ENCODE measurements around the gene RNPEP. TPM values are rescaled to one million over a fixed set of nuclear protein-coding genes. Genes with fewer than 3 reads are reported as not detected.
A peak's percentile ranks its signal among the peaks of the same experiment; 100 is the strongest.

Gene RNPEP
- total and polyA plus RNA-seq, 2 of the 8 experiments (the other 6 are each of a cell fraction or from before 2014, with no cell fraction given), result 34.1 to 51.1 TPM

DNA sequence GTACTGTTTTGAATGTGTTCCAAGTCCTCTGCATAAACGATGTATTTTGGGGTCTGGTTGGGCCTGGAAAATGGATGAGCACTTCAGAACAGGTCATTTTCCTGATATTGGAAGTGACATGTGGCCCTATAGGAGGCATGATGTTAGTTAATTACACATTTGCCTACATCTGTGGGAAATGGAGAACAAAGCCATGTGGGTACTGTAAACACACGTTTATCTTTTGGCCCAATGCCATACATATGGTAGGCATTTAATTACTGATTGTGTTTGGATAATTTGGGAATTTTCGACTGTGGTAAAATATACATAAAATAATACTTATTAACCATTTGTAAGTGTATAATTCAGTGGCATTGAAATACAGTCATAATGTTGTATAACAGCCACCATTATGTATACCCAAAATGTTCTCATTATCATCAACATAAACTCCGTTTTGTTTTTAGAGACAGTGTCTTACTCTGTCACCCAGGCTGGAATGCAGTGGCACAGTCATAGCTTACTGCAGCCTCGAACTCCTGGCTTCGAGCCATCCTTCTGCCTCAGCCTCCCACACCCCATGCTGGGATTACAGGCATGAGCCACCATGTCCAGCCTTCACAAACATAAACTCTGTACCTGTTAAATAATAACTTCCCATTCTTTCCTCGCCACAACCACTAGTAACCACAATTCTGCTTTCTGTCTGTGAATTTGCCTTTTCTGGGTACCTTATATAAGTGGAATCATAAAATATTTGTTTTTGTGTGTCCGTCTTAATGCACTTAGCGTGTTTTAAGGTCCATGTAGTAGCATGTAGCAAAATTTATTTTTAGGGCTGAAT, 11.9 kb upstream of the RNPEP start:
- no peak overlapping the region for H3K4ac ChIP-seq (replicated peaks; ENCODE audit: insufficient read length, low read depth, low read length)
- H2BK5ac ChIP-seq (ENCODE audit: low read depth, low read length), result no peak overlapping the region
- FAIRE-seq (no peak), DNase-seq (ENCODE audit: low read depth in 1 of 2, low spot score in 2 of 2) (no peak)
- ChIA-PET CTCF (ENCODE audit: partially characterized antibody) (interaction anchor here (0.9 to 5.0 kb wide), 6 partner anchors 30 to 93 kb away, joined by 3 to 77 read pairs (median 12); no protein-coding TSS in a partner anchor), POLR2A (ENCODE audit: partially characterized antibody) (interaction anchor here (1.0 to 3.3 kb wide), 4 partner anchors 12 to 29 kb away, joined by 3 to 13 read pairs (median 3); partner anchors contain the start of genes RNPEP and TIMM17A)
- H3K23ac ChIP-seq (ENCODE audit: insufficient read length), result no peak overlapping the region
- H3K4me2 ChIP-seq (ENCODE audit: insufficient read depth in 1 of 2, low read depth in 2 of 2, low read length in 2 of 2), result no peak overlapping the region
- H3K36me3 ChIP-seq (ENCODE audit: control insufficient read depth in 2 of 4, insufficient read depth in 4 of 4, low read length in 3 of 4), result peaks cover 6 to 47% (median 31%) of the 10 kb centered on the region in 4 experiments
- no peak overlapping the region for H3K18ac ChIP-seq (ENCODE audit: extremely low read depth, low read length)
- H3K56ac ChIP-seq (replicated peaks; ENCODE audit: insufficient read length, low read depth, low read length), result no peak overlapping the region
- no peak overlapping the region for H2BK15ac ChIP-seq (ENCODE audit: low read length)
- H4K91ac ChIP-seq (replicated peaks; ENCODE audit: insufficient read length, low read length), result no peak overlapping the region
- TF ChIP-seq BRCA1 (IDR thresholded peaks at IDR 0.05; ENCODE audit: low read depth, low read length), result no peak
- peak; percentile 18; the same call in 1 of the 2 replicates for TF ChIP-seq POLR2AphosphoS5 (IDR thresholded peaks at IDR 0.05; ENCODE audit: low read depth, low read length)
- no peak overlapping the region for H2BK120ac ChIP-seq (replicated peaks; ENCODE audit: low read depth, low read length)
- H3K4me3 ChIP-seq (ENCODE audit: extremely low read depth in 1 of 4, insufficient read depth in 2 of 4, low read depth in 3 of 4, low read length in 4 of 4), result no peak overlapping the region
- no peaks in the 10 kb centered on the region for H3K23me2 ChIP-seq (ENCODE audit: low read depth, low read length)
- WGBS, 2 experiments (ENCODE audit: extremely low coverage in 1 of 2, insufficient coverage in 1 of 2, insufficient read length in 1 of 2, insufficient replicate concordance in 2 of 2, low coverage in 1 of 2, low lambda C conversion rate in 2 of 2, missing lambda C conversion rate in 1 of 2), result 82% methylated on average over 9 of the region's 9 CpGs; no CpG with 5 or more reads in 1 of the 2 experiments
- no peak overlapping the region for H2AK5ac ChIP-seq (ENCODE audit: low read depth, low read length)
- H3K79me2 ChIP-seq (ENCODE audit: control insufficient read depth in 1 of 2, insufficient read depth in 2 of 2, low read length in 2 of 2), result no peaks in the 10 kb centered on the region
- H4K8ac ChIP-seq (ENCODE audit: extremely low read depth, insufficient read depth, low read length), result no peak overlapping the region
- no peak overlapping the region for H2BK20ac ChIP-seq (ENCODE audit: low read length)
- no peak overlapping the region for H4K5ac ChIP-seq (ENCODE audit: insufficient read length, low read depth, low read length)
- no peak overlapping the region for H2AFZ ChIP-seq (ENCODE audit: low read length)
- H3K4me1 ChIP-seq (replicated peaks in 1 of 4; ENCODE audit: control insufficient read depth in 3 of 4, insufficient read depth in 4 of 4, low read length in 3 of 4), result no peaks in the 10 kb centered on the region
- H3K27me3 ChIP-seq (replicated peaks in 1 of 4; ENCODE audit: control insufficient read depth in 3 of 4, extremely low read depth in 1 of 4, insufficient read depth in 3 of 4, low read length in 3 of 4), result no peaks in the 10 kb centered on the region
- H3K9ac ChIP-seq (replicated peaks in 1 of 4; ENCODE audit: extremely low read depth in 1 of 4, low read depth in 3 of 4, low read length in 3 of 4), result no peak overlapping the region
- H4K20me1 ChIP-seq (replicated peaks in 1 of 2; ENCODE audit: control insufficient read depth in 1 of 2, insufficient read depth in 2 of 2, low read length in 2 of 2), result peaks cover 0 to 3% of the 10 kb centered on the region in 2 experiments
- no peak overlapping the region for H3K27ac ChIP-seq (ENCODE audit: low read depth, low read length)
- H2BK12ac ChIP-seq (ENCODE audit: low read depth, low read length), result no peak overlapping the region
- no peak overlapping the region for H3K14ac ChIP-seq (ENCODE audit: insufficient read length)
- no peaks in the 10 kb centered on the region for H3K79me1 ChIP-seq (ENCODE audit: low read depth, low read length)
- no peaks in the 10 kb centered on the region for H3K9me3 ChIP-seq (ENCODE audit: insufficient read depth in 2 of 2, low read depth in 1 of 2, low read length in 1 of 2)
